NCI-H2107 treated with DMSO at 0.1 percent for 48 hours (cell line): ENCODE measurements around the gene NLGN1.

Source experiments
- DNase-seq: peaks from one replicate; lab custom pipeline; 2025; ENCODE audit not compliant: unreplicated experiment; lab: John Stamatoyannopoulos, UW

NLGN1 gene

GRCh38 chr3:173825730-173826129, 428.2 kb downstream of the NLGN1 start:
- no peak for DNase-seq

GRCh38 chr3:173826416-173826815, 428.9 kb downstream of the NLGN1 start:
- no peak for DNase-seq

GRCh38 chr3:173826901-173827609, 429.5 kb downstream of the NLGN1 start:
- DNase-seq: no peak

- DNase-seq: no peak
Observed at GRCh38 chr3:173838644-173839043, 441.1 kb downstream of the NLGN1 start.

- DNase-seq: no peak
Observed at GRCh38 chr3:173839859-173840258, 442.3 kb downstream of the NLGN1 start.

GRCh38 chr3:173841334-173841733, 443.8 kb downstream of the NLGN1 start:
- DNase-seq: no peak

- no peak for DNase-seq
Observed at GRCh38 chr3:173843060-173843459, 445.5 kb downstream of the NLGN1 start.

- no peak for DNase-seq
Observed at GRCh38 chr3:173846584-173846983, 449.0 kb downstream of the NLGN1 start.

- no peak for DNase-seq
Observed at GRCh38 chr3:173849489-173849888, 451.9 kb downstream of the NLGN1 start.

- no peak for DNase-seq
Observed at GRCh38 chr3:173857154-173857553, 459.6 kb downstream of the NLGN1 start.

GRCh38 chr3:173862701-173863100, 465.2 kb downstream of the NLGN1 start:
- DNase-seq: no peak

GRCh38 chr3:173863551-173863950, 466.0 kb downstream of the NLGN1 start:
- no peak for DNase-seq

GRCh38 chr3:173865900-173866498, 468.5 kb downstream of the NLGN1 start:
- DNase-seq: peak; percentile 90

GRCh38 chr3:173869766-173870165, 472.2 kb downstream of the NLGN1 start:
- DNase-seq: no peak

GRCh38 chr3:173870976-173871375, 473.4 kb downstream of the NLGN1 start:
- DNase-seq: no peak

GRCh38 chr3:173875790-173876189, 478.2 kb downstream of the NLGN1 start:
- DNase-seq: no peak

GRCh38 chr3:173876476-173876875, 478.9 kb downstream of the NLGN1 start:
- no peak for DNase-seq

- DNase-seq: no peak
Observed at GRCh38 chr3:173887888-173888287, 490.3 kb downstream of the NLGN1 start.

- DNase-seq: no peak
Observed at GRCh38 chr3:173889596-173889995, 492.1 kb downstream of the NLGN1 start.

GRCh38 chr3:173890091-173890490, 492.5 kb downstream of the NLGN1 start:
- no peak for DNase-seq

GRCh38 chr3:173891272-173892100, 493.9 kb downstream of the NLGN1 start:
- peak; percentile 21 for DNase-seq

- no peak for DNase-seq
Observed at GRCh38 chr3:173892547-173892946, 495.0 kb downstream of the NLGN1 start.
